ENCODE results near the gene INSYN2B.

- TF ChIP-seq CTCF (optimal IDR thresholded peaks at IDR 0.05 in 1 of 3, IDR thresholded peaks at IDR 0.05 in 1 of 3, conservative IDR thresholded peaks at IDR 0.05 in 1 of 3; ENCODE audit: extremely low read depth in 1 of 3, insufficient read depth in 2 of 3, low read length in 3 of 3) (no peak), EZH2 (IDR thresholded peaks at IDR 0.05; ENCODE audit: low read length) (no peak)
Measured at GRCh38 chr5:169956756-169957155, 23.5 kb downstream of the INSYN2B start.
